ENCODE measurements around the gene TIMP3. TPM values are rescaled to one million over a fixed set of nuclear protein-coding genes. Genes with fewer than 3 reads are reported as not detected.

The TIMP3 gene
- total and polyA plus RNA-seq, 2 donors: 8.7 to 29.7 TPM

GRCh38 chr22:32777987-32778386, 23.5 kb upstream of the TIMP3 start:
- H3K27ac ChIP-seq (ENCODE audit: low read depth in 1 of 2, low read length in 1 of 2): no peak overlapping the region
- WGBS: 87% methylated on average over 4 of the region's 4 CpGs
- DNase-seq (ENCODE audit: low read depth in 6 of 9, low spot score in 9 of 9): no peak
- H3K4me1 ChIP-seq (ENCODE audit: control insufficient read depth in 2 of 2, insufficient read depth in 2 of 2, low read length in 2 of 2): peaks cover 0 to 24% of the 10 kb centered on the region in 2 donors
- H3K9me3 ChIP-seq (ENCODE audit: control insufficient read depth in 2 of 2, insufficient read depth in 1 of 2, low read length in 1 of 2): no peaks in the 10 kb centered on the region
- no peaks in the 10 kb centered on the region for H3K27me3 ChIP-seq (ENCODE audit: control insufficient read depth in 2 of 2, insufficient read depth in 1 of 2, low read length in 1 of 2)
- no peak overlapping the region for H3K4me3 ChIP-seq (ENCODE audit: low read length in 2 of 2)
- no peaks in the 10 kb centered on the region for H3K36me3 ChIP-seq (ENCODE audit: control insufficient read depth in 2 of 2, insufficient read depth in 2 of 2, low read length in 1 of 2)

DNA sequence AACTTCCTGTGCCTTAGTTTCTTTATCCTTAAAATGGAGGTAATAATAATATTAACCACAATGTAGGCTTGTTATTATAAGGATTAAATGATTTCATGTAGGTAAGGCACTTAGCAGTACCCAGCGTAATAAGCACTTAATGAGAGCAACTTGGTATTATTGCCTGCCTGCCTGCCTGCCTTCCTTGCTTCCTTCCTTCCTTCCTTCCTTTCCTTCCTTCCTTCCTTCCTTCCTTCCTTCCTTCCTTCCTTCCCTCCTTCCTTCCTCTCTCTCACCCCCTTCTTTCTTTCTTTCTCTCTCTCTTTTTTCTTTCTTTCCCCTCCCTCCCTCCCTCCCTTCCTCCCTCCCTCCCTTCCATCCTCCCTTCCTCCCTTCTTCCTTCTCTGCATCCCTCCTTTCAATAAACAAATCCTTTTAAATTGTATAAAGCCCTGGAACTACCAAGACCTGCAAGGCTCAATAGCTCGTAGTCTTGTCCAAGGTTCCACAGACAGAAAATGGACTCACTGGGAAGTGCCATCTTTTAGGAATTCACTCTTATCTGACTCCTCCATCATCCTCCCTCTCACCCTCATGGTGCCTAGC, 20.7 kb upstream of the TIMP3 start:
- Histone ChIP-seq H3K36me3 (ENCODE audit: control insufficient read depth in 2 of 2, insufficient read depth in 2 of 2, low read length in 1 of 2) (no peaks in the 10 kb centered on the region), H3K27ac (ENCODE audit: low read depth in 1 of 2, low read length in 1 of 2) (no peak overlapping the region), H3K9me3 (ENCODE audit: control insufficient read depth in 2 of 2, insufficient read depth in 1 of 2, low read length in 1 of 2) (no peaks in the 10 kb centered on the region), H3K4me1 (ENCODE audit: control insufficient read depth in 2 of 2, insufficient read depth in 2 of 2, low read length in 2 of 2) (peaks cover 0 to 22% of the 10 kb centered on the region in 2 donors), H3K27me3 (ENCODE audit: control insufficient read depth in 2 of 2, insufficient read depth in 1 of 2, low read length in 1 of 2) (no peaks in the 10 kb centered on the region), H3K4me3 (ENCODE audit: low read length in 2 of 2) (no peak overlapping the region)
- DNase-seq (ENCODE audit: low read depth in 6 of 9, low spot score in 9 of 9): no peak
- WGBS: 97% methylated on average over 2 of the region's 2 CpGs

DNA sequence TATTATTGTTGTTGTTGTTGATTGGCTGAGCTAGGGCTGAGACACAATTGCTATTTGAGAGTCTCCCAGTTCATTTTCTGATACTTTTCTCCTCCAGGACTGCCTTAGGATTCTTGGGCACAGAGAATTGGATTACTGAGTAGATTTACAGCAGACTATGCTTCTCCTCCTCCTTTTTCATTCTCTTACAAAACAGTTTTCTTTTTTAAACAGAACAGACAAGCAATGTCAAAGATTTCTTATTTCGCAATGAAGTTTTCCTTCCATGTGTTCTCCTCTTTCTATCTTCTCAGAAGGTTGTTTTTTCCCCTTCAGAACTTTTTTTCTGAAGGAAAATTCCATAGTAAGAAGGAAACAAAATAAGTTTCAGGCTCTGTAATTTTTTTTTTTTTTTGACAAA, 19.8 kb upstream of the TIMP3 start:
- Histone ChIP-seq H3K27ac (ENCODE audit: low read depth in 1 of 2, low read length in 1 of 2) (no peak overlapping the region), H3K4me1 (ENCODE audit: control insufficient read depth in 2 of 2, insufficient read depth in 2 of 2, low read length in 2 of 2) (peaks cover 0 to 13% of the 10 kb centered on the region in 2 donors), H3K36me3 (ENCODE audit: control insufficient read depth in 2 of 2, insufficient read depth in 2 of 2, low read length in 1 of 2) (no peaks in the 10 kb centered on the region), H3K4me3 (ENCODE audit: low read length in 2 of 2) (no peak overlapping the region), H3K9me3 (ENCODE audit: control insufficient read depth in 2 of 2, insufficient read depth in 1 of 2, low read length in 1 of 2) (no peaks in the 10 kb centered on the region), H3K27me3 (ENCODE audit: control insufficient read depth in 2 of 2, insufficient read depth in 1 of 2, low read length in 1 of 2) (no peaks in the 10 kb centered on the region)
- DNase-seq (ENCODE audit: low read depth in 6 of 9, low spot score in 9 of 9): no peak
- 96% methylated on average over 1 of the region's 1 CpG for WGBS

- H3K36me3 ChIP-seq (ENCODE audit: control insufficient read depth in 2 of 2, insufficient read depth in 2 of 2, low read length in 1 of 2): no peaks in the 10 kb centered on the region
- no peak for DNase-seq (ENCODE audit: low read depth in 6 of 9, low spot score in 9 of 9)
- no peaks in the 10 kb centered on the region for H3K27me3 ChIP-seq (ENCODE audit: control insufficient read depth in 2 of 2, insufficient read depth in 1 of 2, low read length in 1 of 2)
- H3K9me3 ChIP-seq (ENCODE audit: control insufficient read depth in 2 of 2, insufficient read depth in 1 of 2, low read length in 1 of 2): no peaks in the 10 kb centered on the region
- H3K4me1 ChIP-seq (ENCODE audit: control insufficient read depth in 2 of 2, insufficient read depth in 2 of 2, low read length in 2 of 2): no peaks in the 10 kb centered on the region
- WGBS: 96% methylated on average over 5 of the region's 5 CpGs
- H3K27ac ChIP-seq (ENCODE audit: low read depth in 1 of 2, low read length in 1 of 2): no peak overlapping the region
- no peak overlapping the region for H3K4me3 ChIP-seq (ENCODE audit: low read length in 2 of 2)
These were observed 16.0 kb upstream of the TIMP3 start for GRCh38 chr22:32785321-32786026.

DNA sequence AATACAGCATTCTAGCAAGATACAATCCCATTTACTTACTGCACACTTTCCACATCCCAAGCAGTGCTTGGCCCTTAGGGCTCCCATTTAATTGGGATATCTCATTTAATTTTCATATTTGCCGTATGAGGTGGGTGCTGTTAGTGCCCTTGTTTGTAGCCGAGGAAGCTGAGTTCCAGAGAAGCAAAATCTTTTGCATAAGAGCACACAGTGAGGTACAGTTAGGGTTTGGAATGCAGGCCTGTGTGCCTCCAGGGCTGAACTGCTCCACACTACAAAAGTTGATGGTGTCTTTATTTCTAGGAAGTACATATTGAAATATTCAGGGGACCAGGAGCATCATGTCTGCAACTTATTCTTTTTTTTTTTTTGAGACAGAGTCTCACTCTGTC, 15.5 kb upstream of the TIMP3 start:
- H3K4me1 ChIP-seq (ENCODE audit: control insufficient read depth in 2 of 2, insufficient read depth in 2 of 2, low read length in 2 of 2): no peaks in the 10 kb centered on the region
- over 99% methylated on average over 2 of the region's 2 CpGs for WGBS
- H3K27ac ChIP-seq (ENCODE audit: low read depth in 1 of 2, low read length in 1 of 2): no peak overlapping the region
- H3K36me3 ChIP-seq (ENCODE audit: control insufficient read depth in 2 of 2, insufficient read depth in 2 of 2, low read length in 1 of 2): no peaks in the 10 kb centered on the region
- no peaks in the 10 kb centered on the region for H3K27me3 ChIP-seq (ENCODE audit: control insufficient read depth in 2 of 2, insufficient read depth in 1 of 2, low read length in 1 of 2)
- no peak for DNase-seq (ENCODE audit: low read depth in 6 of 9, low spot score in 9 of 9)
- no peaks in the 10 kb centered on the region for H3K9me3 ChIP-seq (ENCODE audit: control insufficient read depth in 2 of 2, insufficient read depth in 1 of 2, low read length in 1 of 2)
- H3K4me3 ChIP-seq (ENCODE audit: low read length in 2 of 2): no peak overlapping the region

- H3K4me3 ChIP-seq (ENCODE audit: low read length in 2 of 2): no peak overlapping the region
- no peaks in the 10 kb centered on the region for H3K9me3 ChIP-seq (ENCODE audit: control insufficient read depth in 2 of 2, insufficient read depth in 1 of 2, low read length in 1 of 2)
- DNase-seq (ENCODE audit: low read depth in 6 of 9, low spot score in 9 of 9): no peak
- no peak overlapping the region for H3K27ac ChIP-seq (ENCODE audit: low read depth in 1 of 2, low read length in 1 of 2)
- no peaks in the 10 kb centered on the region for H3K36me3 ChIP-seq (ENCODE audit: control insufficient read depth in 2 of 2, insufficient read depth in 2 of 2, low read length in 1 of 2)
- H3K27me3 ChIP-seq (ENCODE audit: control insufficient read depth in 2 of 2, insufficient read depth in 1 of 2, low read length in 1 of 2): no peaks in the 10 kb centered on the region
- WGBS: 74% methylated on average over 6 of the region's 6 CpGs
- no peaks in the 10 kb centered on the region for H3K4me1 ChIP-seq (ENCODE audit: control insufficient read depth in 2 of 2, insufficient read depth in 2 of 2, low read length in 2 of 2)
These were observed 12.4 kb upstream of the TIMP3 start for GRCh38 chr22:32788904-32789624.

GRCh38 chr22:32789797-32790620, 11.5 kb upstream of the TIMP3 start:
- Histone ChIP-seq H3K4me3 (ENCODE audit: low read length in 2 of 2) (no peak overlapping the region), H3K27ac (ENCODE audit: low read depth in 1 of 2, low read length in 1 of 2) (no peak overlapping the region), H3K27me3 (ENCODE audit: control insufficient read depth in 2 of 2, insufficient read depth in 1 of 2, low read length in 1 of 2) (no peaks in the 10 kb centered on the region), H3K9me3 (ENCODE audit: control insufficient read depth in 2 of 2, insufficient read depth in 1 of 2, low read length in 1 of 2) (no peaks in the 10 kb centered on the region), H3K4me1 (ENCODE audit: control insufficient read depth in 2 of 2, insufficient read depth in 2 of 2, low read length in 2 of 2) (peaks cover 0 to 6% of the 10 kb centered on the region in 2 donors), H3K36me3 (ENCODE audit: control insufficient read depth in 2 of 2, insufficient read depth in 2 of 2, low read length in 1 of 2) (no peaks in the 10 kb centered on the region)
- DNase-seq (ENCODE audit: low read depth in 6 of 9, low spot score in 9 of 9): no peak
- 97% methylated on average over 9 of the region's 9 CpGs for WGBS

DNA sequence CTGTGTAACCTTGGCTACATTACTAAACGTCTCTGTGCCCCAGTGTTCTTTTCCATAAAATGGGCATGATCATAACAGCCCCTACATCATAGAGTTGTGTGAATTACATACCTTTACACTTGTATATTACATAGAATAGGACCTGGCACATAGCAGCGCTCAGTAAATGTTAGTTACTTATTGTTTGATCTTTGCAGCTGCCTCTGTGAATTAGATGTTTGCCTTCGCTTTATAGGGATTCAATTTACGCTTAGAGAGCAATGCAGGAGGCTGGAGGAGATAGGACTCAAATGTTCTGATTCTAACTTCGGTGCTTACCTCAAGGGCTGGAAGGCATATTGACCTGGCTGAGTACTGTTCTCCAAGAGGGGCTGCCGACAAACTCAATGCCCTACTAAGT, 10.4 kb upstream of the TIMP3 start:
- WGBS: 98% methylated on average over 6 of the region's 6 CpGs
- no peak for DNase-seq (ENCODE audit: low read depth in 6 of 9, low spot score in 9 of 9)
- peaks cover 6 to 15% of the 10 kb centered on the region in 2 donors for H3K4me1 ChIP-seq (ENCODE audit: control insufficient read depth in 2 of 2, insufficient read depth in 2 of 2, low read length in 2 of 2)
- H3K9me3 ChIP-seq (ENCODE audit: control insufficient read depth in 2 of 2, insufficient read depth in 1 of 2, low read length in 1 of 2): no peaks in the 10 kb centered on the region
- H3K4me3 ChIP-seq (ENCODE audit: low read length in 2 of 2): no peak overlapping the region
- no peaks in the 10 kb centered on the region for H3K36me3 ChIP-seq (ENCODE audit: control insufficient read depth in 2 of 2, insufficient read depth in 2 of 2, low read length in 1 of 2)
- no peaks in the 10 kb centered on the region for H3K27me3 ChIP-seq (ENCODE audit: control insufficient read depth in 2 of 2, insufficient read depth in 1 of 2, low read length in 1 of 2)
- no peak overlapping the region for H3K27ac ChIP-seq (ENCODE audit: low read depth in 1 of 2, low read length in 1 of 2)

GRCh38 chr22:32791485-32791884, 10.0 kb upstream of the TIMP3 start:
- no peak for DNase-seq (ENCODE audit: low read depth in 6 of 9, low spot score in 9 of 9)
- Histone ChIP-seq H3K36me3 (ENCODE audit: control insufficient read depth in 2 of 2, insufficient read depth in 2 of 2, low read length in 1 of 2) (no peaks in the 10 kb centered on the region), H3K4me1 (ENCODE audit: control insufficient read depth in 2 of 2, insufficient read depth in 2 of 2, low read length in 2 of 2) (peaks cover 9 to 19% of the 10 kb centered on the region in 2 donors), H3K4me3 (ENCODE audit: low read length in 2 of 2) (no peak overlapping the region), H3K27me3 (ENCODE audit: control insufficient read depth in 2 of 2, insufficient read depth in 1 of 2, low read length in 1 of 2) (no peaks in the 10 kb centered on the region), H3K9me3 (ENCODE audit: control insufficient read depth in 2 of 2, insufficient read depth in 1 of 2, low read length in 1 of 2) (no peaks in the 10 kb centered on the region), H3K27ac (ENCODE audit: low read depth in 1 of 2, low read length in 1 of 2) (no peak overlapping the region)
- WGBS: 98% methylated on average over 7 of the region's 7 CpGs

Data from thymus (tissue), 11 donors.